GM23338 (cell line): ENCODE data around the gene SMOC1.

Experiments used
- EZH2 ChIP-seq: fragments of 200-600 bp; sonication (generic); IDR thresholded peaks from one replicate; pipeline ENCODE4 v1.8.0; 2017; ENCODE audit warnings: antibody characterized with exemption, mild to moderate bottlenecking, low read depth; ENCODE audit not compliant: unreplicated experiment
- EZH2phosphoT487 ChIP-seq: fragments of 200-600 bp; sonication (generic); IDR thresholded peaks from one replicate; pipeline ENCODE4 v1.8.1; 2018; ENCODE audit warnings: antibody characterized with exemption; ENCODE audit not compliant: unreplicated experiment
- JUNB ChIP-seq: IDR thresholded peaks from one replicate; pipeline ENCODE4 v1.6.1; 2016; ENCODE audit warnings: antibody characterized with exemption; ENCODE audit not compliant: unreplicated experiment
- POLR2AphosphoS5 ChIP-seq: IDR thresholded peaks from 2 replicates; pipeline ENCODE4 v1.6.1; 2016; ENCODE audit warnings: antibody characterized with exemption, low read depth
- STAT1 ChIP-seq: IDR thresholded peaks from one replicate; pipeline ENCODE4 v1.6.1; 2016; ENCODE audit warnings: antibody characterized with exemption; ENCODE audit not compliant: unreplicated experiment
- TF ChIP-seq, protein P1 (sequence below), 2 experiments: fragments of 200-600 bp in 1 of 2; sonication (generic) in 1 of 2; conservative IDR thresholded peaks; 2 replicates each; pipeline versions ENCODE4 v1.5.1 to v1.6.1; 2016 to 2017; ENCODE audit warnings: antibody characterized with exemption in 2 of 2, low read depth in 2 of 2, mild to moderate bottlenecking in 2 of 2, moderate library complexity in 1 of 2
- TF ChIP-seq, protein P2 (sequence below): IDR thresholded peaks from one replicate; pipeline ENCODE4 v1.6.1; 2018; ENCODE audit warnings: antibody characterized with exemption; ENCODE audit not compliant: unreplicated experiment
- TF ChIP-seq, protein P3 (sequence below): fragments of 250-450 bp; sonication (Bioruptor Pico); IDR thresholded peaks from 2 replicates; pipeline ENCODE4 v1.5.0; 2020; ENCODE audit warnings: mild to moderate bottlenecking, moderate library complexity

DNA sequence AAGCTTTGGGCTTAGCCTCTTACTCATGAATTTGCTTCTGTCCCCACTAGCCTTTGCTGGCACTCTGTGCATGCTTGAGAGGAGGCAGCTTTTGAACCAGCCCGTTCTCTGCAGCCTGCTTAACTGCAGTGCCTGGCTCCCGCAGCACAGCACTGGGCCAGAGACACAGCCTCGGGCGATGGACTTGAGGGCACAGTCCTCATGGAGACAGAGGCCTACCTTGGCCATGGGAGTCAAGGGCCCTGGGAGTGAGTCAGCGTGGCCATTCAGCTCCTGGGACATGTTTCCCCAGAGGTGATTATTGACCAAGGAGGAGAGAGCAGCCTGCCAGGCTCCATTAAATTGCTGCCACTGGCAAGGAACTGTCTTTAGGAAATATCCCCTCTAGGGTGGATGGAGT lies 93.5 kb downstream of the SMOC1 start:
- TF ChIP-seq EZH2: no peak
- TF ChIP-seq, protein P1, sequence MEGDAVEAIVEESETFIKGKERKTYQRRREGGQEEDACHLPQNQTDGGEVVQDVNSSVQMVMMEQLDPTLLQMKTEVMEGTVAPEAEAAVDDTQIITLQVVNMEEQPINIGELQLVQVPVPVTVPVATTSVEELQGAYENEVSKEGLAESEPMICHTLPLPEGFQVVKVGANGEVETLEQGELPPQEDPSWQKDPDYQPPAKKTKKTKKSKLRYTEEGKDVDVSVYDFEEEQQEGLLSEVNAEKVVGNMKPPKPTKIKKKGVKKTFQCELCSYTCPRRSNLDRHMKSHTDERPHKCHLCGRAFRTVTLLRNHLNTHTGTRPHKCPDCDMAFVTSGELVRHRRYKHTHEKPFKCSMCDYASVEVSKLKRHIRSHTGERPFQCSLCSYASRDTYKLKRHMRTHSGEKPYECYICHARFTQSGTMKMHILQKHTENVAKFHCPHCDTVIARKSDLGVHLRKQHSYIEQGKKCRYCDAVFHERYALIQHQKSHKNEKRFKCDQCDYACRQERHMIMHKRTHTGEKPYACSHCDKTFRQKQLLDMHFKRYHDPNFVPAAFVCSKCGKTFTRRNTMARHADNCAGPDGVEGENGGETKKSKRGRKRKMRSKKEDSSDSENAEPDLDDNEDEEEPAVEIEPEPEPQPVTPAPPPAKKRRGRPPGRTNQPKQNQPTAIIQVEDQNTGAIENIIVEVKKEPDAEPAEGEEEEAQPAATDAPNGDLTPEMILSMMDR (conservative IDR thresholded peaks at IDR 0.05; ENCODE audit: low read depth in 2 of 2): no peak
- TF ChIP-seq POLR2AphosphoS5: no peak
- TF ChIP-seq, protein P2, sequence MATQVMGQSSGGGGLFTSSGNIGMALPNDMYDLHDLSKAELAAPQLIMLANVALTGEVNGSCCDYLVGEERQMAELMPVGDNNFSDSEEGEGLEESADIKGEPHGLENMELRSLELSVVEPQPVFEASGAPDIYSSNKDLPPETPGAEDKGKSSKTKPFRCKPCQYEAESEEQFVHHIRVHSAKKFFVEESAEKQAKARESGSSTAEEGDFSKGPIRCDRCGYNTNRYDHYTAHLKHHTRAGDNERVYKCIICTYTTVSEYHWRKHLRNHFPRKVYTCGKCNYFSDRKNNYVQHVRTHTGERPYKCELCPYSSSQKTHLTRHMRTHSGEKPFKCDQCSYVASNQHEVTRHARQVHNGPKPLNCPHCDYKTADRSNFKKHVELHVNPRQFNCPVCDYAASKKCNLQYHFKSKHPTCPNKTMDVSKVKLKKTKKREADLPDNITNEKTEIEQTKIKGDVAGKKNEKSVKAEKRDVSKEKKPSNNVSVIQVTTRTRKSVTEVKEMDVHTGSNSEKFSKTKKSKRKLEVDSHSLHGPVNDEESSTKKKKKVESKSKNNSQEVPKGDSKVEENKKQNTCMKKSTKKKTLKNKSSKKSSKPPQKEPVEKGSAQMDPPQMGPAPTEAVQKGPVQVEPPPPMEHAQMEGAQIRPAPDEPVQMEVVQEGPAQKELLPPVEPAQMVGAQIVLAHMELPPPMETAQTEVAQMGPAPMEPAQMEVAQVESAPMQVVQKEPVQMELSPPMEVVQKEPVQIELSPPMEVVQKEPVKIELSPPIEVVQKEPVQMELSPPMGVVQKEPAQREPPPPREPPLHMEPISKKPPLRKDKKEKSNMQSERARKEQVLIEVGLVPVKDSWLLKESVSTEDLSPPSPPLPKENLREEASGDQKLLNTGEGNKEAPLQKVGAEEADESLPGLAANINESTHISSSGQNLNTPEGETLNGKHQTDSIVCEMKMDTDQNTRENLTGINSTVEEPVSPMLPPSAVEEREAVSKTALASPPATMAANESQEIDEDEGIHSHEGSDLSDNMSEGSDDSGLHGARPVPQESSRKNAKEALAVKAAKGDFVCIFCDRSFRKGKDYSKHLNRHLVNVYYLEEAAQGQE: no peak
- no peak for TF ChIP-seq JUNB
- TF ChIP-seq STAT1: no peak
- TF ChIP-seq EZH2phosphoT487: no peak
- TF ChIP-seq, protein P3, sequence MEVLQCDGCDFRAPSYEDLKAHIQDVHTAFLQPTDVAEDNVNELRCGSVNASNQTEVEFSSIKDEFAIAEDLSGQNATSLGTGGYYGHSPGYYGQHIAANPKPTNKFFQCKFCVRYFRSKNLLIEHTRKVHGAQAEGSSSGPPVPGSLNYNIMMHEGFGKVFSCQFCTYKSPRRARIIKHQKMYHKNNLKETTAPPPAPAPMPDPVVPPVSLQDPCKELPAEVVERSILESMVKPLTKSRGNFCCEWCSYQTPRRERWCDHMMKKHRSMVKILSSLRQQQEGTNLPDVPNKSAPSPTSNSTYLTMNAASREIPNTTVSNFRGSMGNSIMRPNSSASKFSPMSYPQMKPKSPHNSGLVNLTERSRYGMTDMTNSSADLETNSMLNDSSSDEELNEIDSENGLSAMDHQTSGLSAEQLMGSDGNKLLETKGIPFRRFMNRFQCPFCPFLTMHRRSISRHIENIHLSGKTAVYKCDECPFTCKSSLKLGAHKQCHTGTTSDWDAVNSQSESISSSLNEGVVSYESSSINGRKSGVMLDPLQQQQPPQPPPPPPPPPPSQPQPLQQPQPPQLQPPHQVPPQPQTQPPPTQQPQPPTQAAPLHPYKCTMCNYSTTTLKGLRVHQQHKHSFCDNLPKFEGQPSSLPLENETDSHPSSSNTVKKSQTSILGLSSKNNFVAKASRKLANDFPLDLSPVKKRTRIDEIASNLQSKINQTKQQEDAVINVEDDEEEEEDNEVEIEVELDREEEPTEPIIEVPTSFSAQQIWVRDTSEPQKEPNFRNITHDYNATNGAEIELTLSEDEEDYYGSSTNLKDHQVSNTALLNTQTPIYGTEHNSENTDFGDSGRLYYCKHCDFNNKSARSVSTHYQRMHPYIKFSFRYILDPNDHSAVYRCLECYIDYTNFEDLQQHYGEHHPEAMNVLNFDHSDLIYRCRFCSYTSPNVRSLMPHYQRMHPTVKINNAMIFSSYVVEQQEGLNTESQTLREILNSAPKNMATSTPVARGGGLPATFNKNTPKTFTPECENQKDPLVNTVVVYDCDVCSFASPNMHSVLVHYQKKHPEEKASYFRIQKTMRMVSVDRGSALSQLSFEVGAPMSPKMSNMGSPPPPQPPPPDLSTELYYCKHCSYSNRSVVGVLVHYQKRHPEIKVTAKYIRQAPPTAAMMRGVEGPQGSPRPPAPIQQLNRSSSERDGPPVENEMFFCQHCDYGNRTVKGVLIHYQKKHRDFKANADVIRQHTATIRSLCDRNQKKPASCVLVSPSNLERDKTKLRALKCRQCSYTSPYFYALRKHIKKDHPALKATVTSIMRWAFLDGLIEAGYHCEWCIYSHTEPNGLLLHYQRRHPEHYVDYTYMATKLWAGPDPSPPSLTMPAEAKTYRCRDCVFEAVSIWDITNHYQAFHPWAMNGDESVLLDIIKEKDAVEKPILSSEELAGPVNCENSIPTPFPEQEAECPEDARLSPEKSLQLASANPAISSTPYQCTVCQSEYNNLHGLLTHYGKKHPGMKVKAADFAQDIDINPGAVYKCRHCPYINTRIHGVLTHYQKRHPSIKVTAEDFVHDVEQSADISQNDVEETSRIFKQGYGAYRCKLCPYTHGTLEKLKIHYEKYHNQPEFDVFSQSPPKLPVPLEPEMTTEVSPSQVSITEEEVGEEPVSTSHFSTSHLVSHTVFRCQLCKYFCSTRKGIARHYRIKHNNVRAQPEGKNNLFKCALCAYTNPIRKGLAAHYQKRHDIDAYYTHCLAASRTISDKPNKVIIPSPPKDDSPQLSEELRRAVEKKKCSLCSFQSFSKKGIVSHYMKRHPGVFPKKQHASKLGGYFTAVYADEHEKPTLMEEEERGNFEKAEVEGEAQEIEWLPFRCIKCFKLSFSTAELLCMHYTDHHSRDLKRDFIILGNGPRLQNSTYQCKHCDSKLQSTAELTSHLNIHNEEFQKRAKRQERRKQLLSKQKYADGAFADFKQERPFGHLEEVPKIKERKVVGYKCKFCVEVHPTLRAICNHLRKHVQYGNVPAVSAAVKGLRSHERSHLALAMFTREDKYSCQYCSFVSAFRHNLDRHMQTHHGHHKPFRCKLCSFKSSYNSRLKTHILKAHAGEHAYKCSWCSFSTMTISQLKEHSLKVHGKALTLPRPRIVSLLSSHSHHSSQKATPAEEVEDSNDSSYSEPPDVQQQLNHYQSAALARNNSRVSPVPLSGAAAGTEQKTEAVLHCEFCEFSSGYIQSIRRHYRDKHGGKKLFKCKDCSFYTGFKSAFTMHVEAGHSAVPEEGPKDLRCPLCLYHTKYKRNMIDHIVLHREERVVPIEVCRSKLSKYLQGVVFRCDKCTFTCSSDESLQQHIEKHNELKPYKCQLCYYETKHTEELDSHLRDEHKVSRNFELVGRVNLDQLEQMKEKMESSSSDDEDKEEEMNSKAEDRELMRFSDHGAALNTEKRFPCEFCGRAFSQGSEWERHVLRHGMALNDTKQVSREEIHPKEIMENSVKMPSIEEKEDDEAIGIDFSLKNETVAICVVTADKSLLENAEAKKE: no peak
